HepG2 (cell line): ENCODE data around the gene PRR29. TPM values are rescaled to one million over a fixed set of nuclear protein-coding genes. Genes with fewer than 3 reads are reported as not detected.

Experiments used
- CERS6 ChIP-seq: sonication (generic); formaldehyde crosslinking; IDR thresholded peaks from 2 replicates; pipeline ENCODE4 v1.5.0; 2020; ENCODE audit warnings: missing genetic modification reagents
- DNMT3B ChIP-seq: conservative IDR thresholded peaks from 2 replicates; pipeline ENCODE4 v1.6.1; 2016; ENCODE audit warnings: missing biosample characterization, control low read depth
- FOXJ3 ChIP-seq: sonication (generic); formaldehyde crosslinking; IDR thresholded peaks from 2 replicates; pipeline ENCODE4 v1.4.0; 2020; ENCODE audit warnings: missing genetic modification reagents, mild to moderate bottlenecking, borderline replicate concordance
- KLF15 ChIP-seq: sonication (generic); formaldehyde crosslinking; IDR thresholded peaks from 2 replicates; pipeline ENCODE4 v1.8.1; 2023; ENCODE audit warnings: borderline replicate concordance, mild to moderate bottlenecking, inconsistent platforms, missing genetic modification reagents, mixed read lengths
- KMT2A ChIP-seq: sonication (generic); formaldehyde crosslinking; IDR thresholded peaks from 2 replicates; pipeline ENCODE4 v1.4.0; 2020; ENCODE audit warnings: missing genetic modification reagents
- NFE2 ChIP-seq: sonication (generic); formaldehyde crosslinking; IDR thresholded peaks from 2 replicates; pipeline ENCODE4 v1.4.0; 2020; ENCODE audit warnings: missing genetic modification reagents
- PHF20 ChIP-seq: sonication (generic); formaldehyde crosslinking; IDR thresholded peaks from 2 replicates; pipeline ENCODE4 v1.5.0; 2020; ENCODE audit warnings: mild to moderate bottlenecking, missing genetic modification reagents
- PITX1 ChIP-seq: sonication (generic); formaldehyde crosslinking; IDR thresholded peaks from 2 replicates; pipeline ENCODE4 v1.5.1; 2020; ENCODE audit warnings: mild to moderate bottlenecking, missing genetic modification reagents
- ZBTB34 ChIP-seq: sonication (generic); formaldehyde crosslinking; IDR thresholded peaks from 2 replicates; pipeline ENCODE4 v1.8.0; 2022; ENCODE audit warnings: mild to moderate bottlenecking, missing genetic modification reagents
- ZFP37 ChIP-seq: sonication (generic); formaldehyde crosslinking; IDR thresholded peaks from 2 replicates; pipeline ENCODE4 v1.4.0; 2020; ENCODE audit warnings: missing genetic modification reagents, borderline replicate concordance
- ZMYM3 ChIP-seq: sonication (generic); formaldehyde crosslinking; IDR thresholded peaks from 2 replicates; pipeline ENCODE4 v1.5.1; 2020; ENCODE audit warnings: mild to moderate bottlenecking, missing genetic modification reagents
- ZNF260 ChIP-seq: sonication (generic); formaldehyde crosslinking; IDR thresholded peaks from 2 replicates; pipeline ENCODE4 v1.4.0; 2020; ENCODE audit warnings: missing genetic modification reagents, low read depth, mild to moderate bottlenecking, borderline replicate concordance
- ZNF83 ChIP-seq: sonication (generic); formaldehyde crosslinking; IDR thresholded peaks from 2 replicates; pipeline ENCODE4 v1.4.0; 2020; ENCODE audit warnings: missing genetic modification reagents, mild to moderate bottlenecking, borderline replicate concordance
- ZSCAN20 ChIP-seq: sonication (generic); formaldehyde crosslinking; IDR thresholded peaks from 2 replicates; pipeline ENCODE4 v1.4.0; 2020; ENCODE audit warnings: missing genetic modification reagents, mild to moderate bottlenecking, borderline replicate concordance
- polyA plus RNA-seq, 8 experiments: library from polyadenylated mRNA; depleted of rRNA in 3 of 8; stranded (reverse) in 7 of 8; unstranded in 1 of 8; fragments of >200 nt; fragmentation: Illumina TruSeq in 4 of 8; extraction: Trizol in 4 of 8; gene quantifications; 2 replicates each; pipeline versions ENCODE4 v1.2.1 to v1.2.3, GENCODE V29; 2011 to 2016; ENCODE audit warnings: low read depth in 4 of 8, missing spikeins in 1 of 8, mixed read lengths in 1 of 8; ENCODE audit not compliant: insufficient read depth in 1 of 8
- total RNA-seq, 5 experiments: library from RNA; depleted of rRNA; stranded (reverse); fragments of >200 nt; fragmentation: Illumina TruSeq; extraction: Trizol; gene quantifications; 2 replicates each; pipeline ENCODE4 v1.2.3, GENCODE V29; 2016; ENCODE audit warnings: low read depth in 1 of 5
- TF ChIP-seq, protein P1 (sequence below): sonication (generic); formaldehyde crosslinking; IDR thresholded peaks from 2 replicates; pipeline ENCODE4 v1.4.0; 2020; ENCODE audit warnings: missing genetic modification reagents
- TF ChIP-seq, protein P2 (sequence below): sonication (generic); formaldehyde crosslinking; IDR thresholded peaks from 2 replicates; pipeline ENCODE4 v1.5.1; 2020; ENCODE audit warnings: missing genetic modification reagents, mild to moderate bottlenecking, borderline replicate concordance
- TF ChIP-seq, protein P3 (sequence below), 2 experiments: IDR thresholded peaks; 2 replicates each; pipeline ENCODE4 v1.6.1; 2011 to 2012; ENCODE audit warnings: low read length in 2 of 2, borderline replicate concordance in 1 of 2, low read depth in 1 of 2, mild to moderate bottlenecking in 1 of 2, moderate library complexity in 1 of 2

Gene PRR29
- total and polyA plus RNA-seq, 2 of the 13 experiments (the other 11 are each of a cell fraction or from before 2014, with no cell fraction given): 0.07 to 0.20 TPM

DNA sequence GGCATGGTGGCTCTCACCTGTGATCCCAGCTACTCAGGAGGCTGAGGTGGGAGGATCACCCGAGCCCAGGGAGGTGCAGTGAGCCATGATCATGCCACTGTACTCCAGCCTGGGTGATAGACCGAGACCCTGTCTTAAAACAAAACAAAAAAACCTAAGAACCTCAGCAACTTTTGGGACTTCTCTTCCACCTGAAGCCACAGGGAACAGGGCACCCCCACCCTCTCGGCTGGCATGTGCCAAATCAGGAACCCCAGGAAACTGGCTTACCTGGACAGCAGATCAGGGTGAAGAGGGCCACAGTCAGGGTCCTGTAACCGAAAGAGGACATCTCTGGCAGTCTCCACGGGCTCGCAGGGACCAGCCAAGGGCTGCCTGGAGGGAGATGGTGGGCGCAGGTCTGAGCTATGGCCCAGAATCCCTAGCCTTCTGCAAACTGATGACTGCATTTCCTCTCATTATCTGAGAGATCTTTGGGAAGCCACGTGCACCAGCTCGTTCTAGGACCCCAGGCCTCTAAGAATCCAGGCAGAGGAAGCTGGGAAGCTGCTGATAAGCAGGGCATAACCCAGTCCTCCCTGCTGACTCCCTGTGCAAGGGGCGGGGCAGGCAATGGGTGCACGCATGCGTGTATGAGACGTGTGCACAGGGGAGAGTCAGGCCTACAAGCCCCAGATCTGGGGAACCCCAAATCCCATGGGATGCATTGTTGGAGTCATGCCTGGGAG lies 8.4 kb downstream of the PRR29 start (continued):
- TF ChIP-seq, protein P1, sequence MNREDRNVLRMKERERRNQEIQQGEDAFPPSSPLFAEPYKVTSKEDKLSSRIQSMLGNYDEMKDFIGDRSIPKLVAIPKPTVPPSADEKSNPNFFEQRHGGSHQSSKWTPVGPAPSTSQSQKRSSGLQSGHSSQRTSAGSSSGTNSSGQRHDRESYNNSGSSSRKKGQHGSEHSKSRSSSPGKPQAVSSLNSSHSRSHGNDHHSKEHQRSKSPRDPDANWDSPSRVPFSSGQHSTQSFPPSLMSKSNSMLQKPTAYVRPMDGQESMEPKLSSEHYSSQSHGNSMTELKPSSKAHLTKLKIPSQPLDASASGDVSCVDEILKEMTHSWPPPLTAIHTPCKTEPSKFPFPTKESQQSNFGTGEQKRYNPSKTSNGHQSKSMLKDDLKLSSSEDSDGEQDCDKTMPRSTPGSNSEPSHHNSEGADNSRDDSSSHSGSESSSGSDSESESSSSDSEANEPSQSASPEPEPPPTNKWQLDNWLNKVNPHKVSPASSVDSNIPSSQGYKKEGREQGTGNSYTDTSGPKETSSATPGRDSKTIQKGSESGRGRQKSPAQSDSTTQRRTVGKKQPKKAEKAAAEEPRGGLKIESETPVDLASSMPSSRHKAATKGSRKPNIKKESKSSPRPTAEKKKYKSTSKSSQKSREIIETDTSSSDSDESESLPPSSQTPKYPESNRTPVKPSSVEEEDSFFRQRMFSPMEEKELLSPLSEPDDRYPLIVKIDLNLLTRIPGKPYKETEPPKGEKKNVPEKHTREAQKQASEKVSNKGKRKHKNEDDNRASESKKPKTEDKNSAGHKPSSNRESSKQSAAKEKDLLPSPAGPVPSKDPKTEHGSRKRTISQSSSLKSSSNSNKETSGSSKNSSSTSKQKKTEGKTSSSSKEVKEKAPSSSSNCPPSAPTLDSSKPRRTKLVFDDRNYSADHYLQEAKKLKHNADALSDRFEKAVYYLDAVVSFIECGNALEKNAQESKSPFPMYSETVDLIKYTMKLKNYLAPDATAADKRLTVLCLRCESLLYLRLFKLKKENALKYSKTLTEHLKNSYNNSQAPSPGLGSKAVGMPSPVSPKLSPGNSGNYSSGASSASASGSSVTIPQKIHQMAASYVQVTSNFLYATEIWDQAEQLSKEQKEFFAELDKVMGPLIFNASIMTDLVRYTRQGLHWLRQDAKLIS (CRISPR knock-in tag): no peak
- peak; percentile 57 for TF ChIP-seq ZMYM3 (CRISPR knock-in tag)
- TF ChIP-seq, protein P2, sequence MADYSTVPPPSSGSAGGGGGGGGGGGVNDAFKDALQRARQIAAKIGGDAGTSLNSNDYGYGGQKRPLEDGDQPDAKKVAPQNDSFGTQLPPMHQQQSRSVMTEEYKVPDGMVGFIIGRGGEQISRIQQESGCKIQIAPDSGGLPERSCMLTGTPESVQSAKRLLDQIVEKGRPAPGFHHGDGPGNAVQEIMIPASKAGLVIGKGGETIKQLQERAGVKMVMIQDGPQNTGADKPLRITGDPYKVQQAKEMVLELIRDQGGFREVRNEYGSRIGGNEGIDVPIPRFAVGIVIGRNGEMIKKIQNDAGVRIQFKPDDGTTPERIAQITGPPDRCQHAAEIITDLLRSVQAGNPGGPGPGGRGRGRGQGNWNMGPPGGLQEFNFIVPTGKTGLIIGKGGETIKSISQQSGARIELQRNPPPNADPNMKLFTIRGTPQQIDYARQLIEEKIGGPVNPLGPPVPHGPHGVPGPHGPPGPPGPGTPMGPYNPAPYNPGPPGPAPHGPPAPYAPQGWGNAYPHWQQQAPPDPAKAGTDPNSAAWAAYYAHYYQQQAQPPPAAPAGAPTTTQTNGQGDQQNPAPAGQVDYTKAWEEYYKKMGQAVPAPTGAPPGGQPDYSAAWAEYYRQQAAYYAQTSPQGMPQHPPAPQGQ (CRISPR knock-in tag): no peak
- TF ChIP-seq ZNF260 (CRISPR knock-in tag): no peak
- no peak for TF ChIP-seq PHF20 (CRISPR knock-in tag)
- no peak for TF ChIP-seq KMT2A
- no peak for TF ChIP-seq CERS6 (CRISPR knock-in tag)
- no peak for TF ChIP-seq PITX1 (CRISPR knock-in tag)
- TF ChIP-seq ZBTB34 (CRISPR knock-in tag): no peak
- TF ChIP-seq ZSCAN20 (CRISPR knock-in tag): no peak
- TF ChIP-seq DNMT3B: no peak
- TF ChIP-seq NFE2 (CRISPR knock-in tag): no peak
- TF ChIP-seq FOXJ3 (CRISPR knock-in tag): no peak
- TF ChIP-seq KLF15 (CRISPR knock-in tag): no peak
- no peak for TF ChIP-seq ZFP37
- TF ChIP-seq, protein P3, sequence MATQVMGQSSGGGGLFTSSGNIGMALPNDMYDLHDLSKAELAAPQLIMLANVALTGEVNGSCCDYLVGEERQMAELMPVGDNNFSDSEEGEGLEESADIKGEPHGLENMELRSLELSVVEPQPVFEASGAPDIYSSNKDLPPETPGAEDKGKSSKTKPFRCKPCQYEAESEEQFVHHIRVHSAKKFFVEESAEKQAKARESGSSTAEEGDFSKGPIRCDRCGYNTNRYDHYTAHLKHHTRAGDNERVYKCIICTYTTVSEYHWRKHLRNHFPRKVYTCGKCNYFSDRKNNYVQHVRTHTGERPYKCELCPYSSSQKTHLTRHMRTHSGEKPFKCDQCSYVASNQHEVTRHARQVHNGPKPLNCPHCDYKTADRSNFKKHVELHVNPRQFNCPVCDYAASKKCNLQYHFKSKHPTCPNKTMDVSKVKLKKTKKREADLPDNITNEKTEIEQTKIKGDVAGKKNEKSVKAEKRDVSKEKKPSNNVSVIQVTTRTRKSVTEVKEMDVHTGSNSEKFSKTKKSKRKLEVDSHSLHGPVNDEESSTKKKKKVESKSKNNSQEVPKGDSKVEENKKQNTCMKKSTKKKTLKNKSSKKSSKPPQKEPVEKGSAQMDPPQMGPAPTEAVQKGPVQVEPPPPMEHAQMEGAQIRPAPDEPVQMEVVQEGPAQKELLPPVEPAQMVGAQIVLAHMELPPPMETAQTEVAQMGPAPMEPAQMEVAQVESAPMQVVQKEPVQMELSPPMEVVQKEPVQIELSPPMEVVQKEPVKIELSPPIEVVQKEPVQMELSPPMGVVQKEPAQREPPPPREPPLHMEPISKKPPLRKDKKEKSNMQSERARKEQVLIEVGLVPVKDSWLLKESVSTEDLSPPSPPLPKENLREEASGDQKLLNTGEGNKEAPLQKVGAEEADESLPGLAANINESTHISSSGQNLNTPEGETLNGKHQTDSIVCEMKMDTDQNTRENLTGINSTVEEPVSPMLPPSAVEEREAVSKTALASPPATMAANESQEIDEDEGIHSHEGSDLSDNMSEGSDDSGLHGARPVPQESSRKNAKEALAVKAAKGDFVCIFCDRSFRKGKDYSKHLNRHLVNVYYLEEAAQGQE (IDR thresholded peaks at IDR 0.05; ENCODE audit: borderline replicate concordance in 1 of 2, low read depth in 1 of 2, low read length in 2 of 2): no peak
- peak; percentile 81; the same call in 1 of the 2 replicates for TF ChIP-seq ZNF83 (CRISPR knock-in tag)
